A549 (cell line): ENCODE measurements around the gene UBE3B. TPM values are rescaled to one million over a fixed set of nuclear protein-coding genes. Genes with fewer than 3 reads are reported as not detected.
"Not testable (repeated sequence)": the region's sequence is repeated elsewhere in the genome, so short reads cannot be mapped to it uniquely, and the experiment has no call there.

Experiments used
- ATAC-seq, 2 experiments: fragments of 200-7000 bp in 1 of 2; fragments of >200 bp in 1 of 2; cut with Nextera tagmentation in 1 of 2; cut with Tn5 transposase in 1 of 2; 3 replicates each; pipeline versions ENCODE4 v1.8.0 to v1.9.1; 2018 to 2020; ENCODE audit warnings: mild to moderate bottlenecking in 1 of 2, moderate library complexity in 1 of 2
- CTCF ChIA-PET: fragments of 300-600 bp; sonication (Branson Sonifier 250); formaldehyde crosslinking; extraction: SDS; loops from one replicate; lab custom pipeline; 2021; ENCODE audit warnings: antibody characterized with exemption, inconsistent platforms; lab: Yijun Ruan, JAX
- POLR2A ChIA-PET: fragments of 350-600 bp; formaldehyde crosslinking; extraction: SDS; loops from one replicate; lab custom pipeline; 2021; ENCODE audit warnings: antibody characterized with exemption, inconsistent platforms; lab: Yijun Ruan, JAX
- DNase-seq, 2 experiments: peaks; one replicate each; pipeline versions ENCODE4 v3.0.0 to v3.0.0-alpha.2; 2011 to 2016; ENCODE audit warnings: low read depth in 1 of 2, low spot score in 1 of 2
- FAIRE-seq: peaks from 2 replicates; lab custom pipeline; 2011; peaks lifted over from hg19 to GRCh38; lab: Jason Lieb, UNC
- H3K27ac ChIP-seq, 2 experiments: fragments of >200 bp; sonication (Bioruptor Twin); formaldehyde crosslinking; 3 replicates each; pipeline ENCODE4 v1.5.1; 2016 to 2017
- H3K4me1 ChIP-seq: fragments of >200 bp; sonication (Bioruptor Twin); formaldehyde crosslinking; 3 replicates; pipeline ENCODE4 v1.6.1; 2016
- H3K4me2 ChIP-seq: fragments of >200 bp; sonication (Bioruptor Twin); formaldehyde crosslinking; 3 replicates; pipeline ENCODE4 v1.6.1; 2016
- H3K4me3 ChIP-seq: fragments of >200 bp; sonication (Bioruptor Twin); formaldehyde crosslinking; 3 replicates; pipeline ENCODE4 v1.5.1; 2016
- H3K9me3 ChIP-seq: fragments of >200 bp; sonication (Bioruptor Twin); formaldehyde crosslinking; 3 replicates; pipeline ENCODE4 v1.6.1; 2016
- CEBPB ChIP-seq, 2 experiments: fragments of >200 bp in 1 of 2; sonication (Bioruptor Twin) in 1 of 2; formaldehyde crosslinking in 1 of 2; IDR thresholded peaks; 2 replicates each; pipeline ENCODE4 v1.6.1; 2012 to 2016
- CHD2 ChIP-seq: fragments of 150-350 bp; IDR thresholded peaks from 2 replicates; pipeline ENCODE4 v1.6.1; 2014; ENCODE audit warnings: low read length; ENCODE audit not compliant: partially characterized antibody
- FOXS1 ChIP-seq: fragments of 250-450 bp; sonication (Bioruptor Pico); IDR thresholded peaks from 2 replicates; pipeline ENCODE4 v1.5.0; 2020; ENCODE audit warnings: mild to moderate bottlenecking, moderate library complexity
- HEYL ChIP-seq: fragments of 250-450 bp; sonication (Bioruptor Pico); IDR thresholded peaks from 2 replicates; pipeline ENCODE4 v1.8.0; 2021; ENCODE audit warnings: mild to moderate bottlenecking, moderate library complexity
- JUN ChIP-seq, 2 experiments: fragments of >200 bp; sonication (Bioruptor Twin); formaldehyde crosslinking; IDR thresholded peaks; 2 replicates in 1 of 2; 3 replicates in 1 of 2; pipeline ENCODE4 v1.6.1; 2016 to 2017
- JUNB ChIP-seq: fragments of >200 bp; sonication (Bioruptor Twin); formaldehyde crosslinking; IDR thresholded peaks from 2 replicates; pipeline ENCODE4 v1.6.1; 2016
- KDM1A ChIP-seq: fragments of 200-600 bp; sonication (generic); IDR thresholded peaks from 2 replicates; pipeline ENCODE4 v1.6.1; 2016; ENCODE audit warnings: low read depth, mild to moderate bottlenecking
- KDM5A ChIP-seq: fragments of 200-600 bp; sonication (generic); IDR thresholded peaks from 2 replicates; pipeline ENCODE4 v1.6.1; 2016; ENCODE audit warnings: antibody characterized with exemption, mild to moderate bottlenecking
- MYC ChIP-seq: IDR thresholded peaks from 2 replicates; pipeline ENCODE4 v1.6.1; 2012; ENCODE audit warnings: mild to moderate bottlenecking, inconsistent platforms, low read length, improper control_type of control experiment, borderline replicate concordance
- NR3C1 ChIP-seq: fragments of >200 bp; sonication (Bioruptor Twin); formaldehyde crosslinking; IDR thresholded peaks from 3 replicates; pipeline ENCODE4 v1.6.1; 2017
- PHF8 ChIP-seq: fragments of 200-600 bp; sonication (generic); IDR thresholded peaks from 2 replicates; pipeline ENCODE4 v1.6.1; 2016; ENCODE audit warnings: low read depth, mild to moderate bottlenecking, antibody characterized with exemption, moderate library complexity, borderline replicate concordance
- POLR2AphosphoS2 ChIP-seq: conservative IDR thresholded peaks from 2 replicates; pipeline ENCODE4 v1.6.1; 2012; ENCODE audit warnings: low read length, improper control_type of control experiment, inconsistent platforms
- RCOR1 ChIP-seq: fragments of 150-350 bp; IDR thresholded peaks from 2 replicates; pipeline ENCODE4 v1.6.1; 2014; ENCODE audit warnings: antibody characterized with exemption, low read length, low read depth
- RFX5 ChIP-seq: fragments of 450-650 bp; IDR thresholded peaks from 2 replicates; pipeline ENCODE4 v1.7.1; 2014; ENCODE audit warnings: antibody characterized with exemption, mild to moderate bottlenecking, moderate library complexity
- RNF2 ChIP-seq: fragments of 200-600 bp; sonication (generic); IDR thresholded peaks from 2 replicates; pipeline ENCODE4 v1.6.1; 2016; ENCODE audit warnings: low read depth, mild to moderate bottlenecking, antibody characterized with exemption, moderate library complexity, borderline replicate concordance
- TFCP2L1 ChIP-seq: fragments of 250-450 bp; sonication (Bioruptor Pico); IDR thresholded peaks from 2 replicates; pipeline ENCODE4 v1.5.0; 2021; ENCODE audit warnings: mild to moderate bottlenecking
- ZSCAN20 ChIP-seq: fragments of 250-450 bp; sonication (Bioruptor Pico); IDR thresholded peaks from 2 replicates; pipeline ENCODE4 v1.8.0; 2022; ENCODE audit warnings: mild to moderate bottlenecking, moderate library complexity
- WGBS: methylation state at CpG from one replicate; pipeline ENCODE4 v1.1.6; 2017; ENCODE audit errors: missing lambda C conversion rate; 5-methylcytosine and 5-hydroxymethylcytosine counted together
- polyA plus RNA-seq, 4 experiments: library from polyadenylated mRNA; depleted of rRNA in 3 of 4; stranded (reverse); fragments of >200 nt; fragmentation: RNase III in 1 of 4; extraction: RNeasy Plus Mini Kit Qiagen cat#74134 plus additional on column Dnase treatment in 1 of 4; gene quantifications; 2 replicates in 3 of 4; 3 replicates in 1 of 4; pipeline ENCODE4 v1.2.3, GENCODE V29; 2011 to 2017
- TF ChIP-seq, protein P1 (sequence below): IDR thresholded peaks from 2 replicates; pipeline ENCODE4 v1.6.1; 2012
- TF ChIP-seq, protein P2 (sequence below): fragments of 250-450 bp; sonication (Bioruptor Pico); IDR thresholded peaks from 2 replicates; pipeline ENCODE4 v1.5.0; 2020; ENCODE audit warnings: low read depth, mild to moderate bottlenecking, moderate library complexity
- TF ChIP-seq, protein P3 (sequence below): fragments of >200 bp; sonication (Bioruptor Twin); formaldehyde crosslinking; IDR thresholded peaks from 3 replicates; pipeline ENCODE4 v1.6.1; 2016
- TF ChIP-seq, protein P4 (sequence below): IDR thresholded peaks from 2 replicates; pipeline ENCODE4 v1.6.1; 2012
- TF ChIP-seq, protein P5 (sequence below): fragments of >200 bp; sonication (Bioruptor Twin); formaldehyde crosslinking; IDR thresholded peaks from 3 replicates; pipeline ENCODE4 v1.5.1; 2016

Gene UBE3B
- polyA plus RNA-seq, 2 of the 4 experiments (the other 2 are of a cell fraction): 14.0 to 38.0 TPM

DNA sequence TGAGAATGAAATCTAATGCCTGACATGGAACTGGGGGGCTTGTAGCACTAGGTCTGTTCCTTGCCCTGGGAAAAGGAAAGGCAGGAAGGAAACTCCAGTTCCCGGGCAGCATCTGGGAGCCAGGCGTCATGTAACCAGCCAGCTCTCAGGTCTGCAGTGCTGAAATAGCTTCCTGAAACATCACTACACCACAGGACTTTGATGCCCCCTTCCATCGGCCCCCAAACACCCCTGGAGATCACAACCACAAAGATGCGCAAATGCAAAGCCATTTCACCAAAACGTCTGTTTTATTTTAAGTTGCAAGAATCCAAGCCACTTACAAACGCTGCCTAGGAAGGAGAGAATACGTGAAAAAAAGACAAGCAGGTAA, 41.3 kb upstream of the UBE3B start (continued):
- TF ChIP-seq CEBPB (IDR thresholded peaks at IDR 0.05): no peak
- TF ChIP-seq KDM1A: no peak
- TF ChIP-seq JUNB: no peak
- TF ChIP-seq PHF8: no peak
- no peak for TF ChIP-seq MYC
- TF ChIP-seq RCOR1: no peak
- TF ChIP-seq RFX5: no peak

DNA sequence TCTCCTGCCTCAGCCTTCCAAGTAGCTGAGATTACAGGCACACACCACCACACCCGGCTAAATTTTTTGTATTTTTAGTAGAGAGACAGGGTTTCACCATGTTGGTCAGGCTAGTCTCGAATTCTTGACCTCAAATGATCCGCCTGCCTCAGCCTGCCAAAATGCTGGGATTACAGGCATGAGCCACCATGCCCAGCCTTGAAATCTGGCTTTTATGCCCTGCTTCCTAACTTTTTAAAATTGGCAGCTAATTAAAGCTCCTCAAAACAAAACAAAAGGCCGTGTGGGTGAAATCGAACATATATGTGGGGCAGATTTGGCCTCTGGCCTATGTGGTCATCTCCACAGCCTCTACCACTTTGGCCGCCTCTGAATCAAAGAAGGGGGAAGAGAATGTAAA, 38.3 kb upstream of the UBE3B start:
- TF ChIP-seq JUN (IDR thresholded peaks at IDR 0.05) (no peak), HEYL (CRISPR knock-in tag) (no peak), NR3C1 (no peak), CHD2 (no peak), RNF2 (no peak), TFCP2L1 (CRISPR knock-in tag) (no peak), KDM5A (no peak), POLR2AphosphoS2 (no peak), ZSCAN20 (CRISPR knock-in tag) (no peak), RCOR1 (no peak), KDM1A (no peak), PHF8 (no peak), FOXS1 (CRISPR knock-in tag) (no peak)
- TF ChIP-seq, protein P1, sequence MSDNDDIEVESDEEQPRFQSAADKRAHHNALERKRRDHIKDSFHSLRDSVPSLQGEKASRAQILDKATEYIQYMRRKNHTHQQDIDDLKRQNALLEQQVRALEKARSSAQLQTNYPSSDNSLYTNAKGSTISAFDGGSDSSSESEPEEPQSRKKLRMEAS: no peak
- TF ChIP-seq, protein P2, sequence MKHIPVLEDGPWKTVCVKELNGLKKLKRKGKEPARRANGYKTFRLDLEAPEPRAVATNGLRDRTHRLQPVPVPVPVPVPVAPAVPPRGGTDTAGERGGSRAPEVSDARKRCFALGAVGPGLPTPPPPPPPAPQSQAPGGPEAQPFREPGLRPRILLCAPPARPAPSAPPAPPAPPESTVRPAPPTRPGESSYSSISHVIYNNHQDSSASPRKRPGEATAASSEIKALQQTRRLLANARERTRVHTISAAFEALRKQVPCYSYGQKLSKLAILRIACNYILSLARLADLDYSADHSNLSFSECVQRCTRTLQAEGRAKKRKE (CRISPR knock-in tag): no peak
- TF ChIP-seq, protein P3, sequence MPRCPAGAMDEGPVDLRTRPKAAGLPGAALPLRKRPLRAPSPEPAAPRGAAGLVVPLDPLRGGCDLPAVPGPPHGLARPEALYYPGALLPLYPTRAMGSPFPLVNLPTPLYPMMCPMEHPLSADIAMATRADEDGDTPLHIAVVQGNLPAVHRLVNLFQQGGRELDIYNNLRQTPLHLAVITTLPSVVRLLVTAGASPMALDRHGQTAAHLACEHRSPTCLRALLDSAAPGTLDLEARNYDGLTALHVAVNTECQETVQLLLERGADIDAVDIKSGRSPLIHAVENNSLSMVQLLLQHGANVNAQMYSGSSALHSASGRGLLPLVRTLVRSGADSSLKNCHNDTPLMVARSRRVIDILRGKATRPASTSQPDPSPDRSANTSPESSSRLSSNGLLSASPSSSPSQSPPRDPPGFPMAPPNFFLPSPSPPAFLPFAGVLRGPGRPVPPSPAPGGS: no peak
- TF ChIP-seq, protein P4, sequence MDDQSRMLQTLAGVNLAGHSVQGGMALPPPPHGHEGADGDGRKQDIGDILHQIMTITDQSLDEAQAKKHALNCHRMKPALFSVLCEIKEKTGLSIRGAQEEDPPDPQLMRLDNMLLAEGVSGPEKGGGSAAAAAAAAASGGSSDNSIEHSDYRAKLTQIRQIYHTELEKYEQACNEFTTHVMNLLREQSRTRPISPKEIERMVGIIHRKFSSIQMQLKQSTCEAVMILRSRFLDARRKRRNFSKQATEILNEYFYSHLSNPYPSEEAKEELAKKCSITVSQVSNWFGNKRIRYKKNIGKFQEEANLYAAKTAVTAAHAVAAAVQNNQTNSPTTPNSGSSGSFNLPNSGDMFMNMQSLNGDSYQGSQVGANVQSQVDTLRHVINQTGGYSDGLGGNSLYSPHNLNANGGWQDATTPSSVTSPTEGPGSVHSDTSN: no peak
- TF ChIP-seq, protein P5, sequence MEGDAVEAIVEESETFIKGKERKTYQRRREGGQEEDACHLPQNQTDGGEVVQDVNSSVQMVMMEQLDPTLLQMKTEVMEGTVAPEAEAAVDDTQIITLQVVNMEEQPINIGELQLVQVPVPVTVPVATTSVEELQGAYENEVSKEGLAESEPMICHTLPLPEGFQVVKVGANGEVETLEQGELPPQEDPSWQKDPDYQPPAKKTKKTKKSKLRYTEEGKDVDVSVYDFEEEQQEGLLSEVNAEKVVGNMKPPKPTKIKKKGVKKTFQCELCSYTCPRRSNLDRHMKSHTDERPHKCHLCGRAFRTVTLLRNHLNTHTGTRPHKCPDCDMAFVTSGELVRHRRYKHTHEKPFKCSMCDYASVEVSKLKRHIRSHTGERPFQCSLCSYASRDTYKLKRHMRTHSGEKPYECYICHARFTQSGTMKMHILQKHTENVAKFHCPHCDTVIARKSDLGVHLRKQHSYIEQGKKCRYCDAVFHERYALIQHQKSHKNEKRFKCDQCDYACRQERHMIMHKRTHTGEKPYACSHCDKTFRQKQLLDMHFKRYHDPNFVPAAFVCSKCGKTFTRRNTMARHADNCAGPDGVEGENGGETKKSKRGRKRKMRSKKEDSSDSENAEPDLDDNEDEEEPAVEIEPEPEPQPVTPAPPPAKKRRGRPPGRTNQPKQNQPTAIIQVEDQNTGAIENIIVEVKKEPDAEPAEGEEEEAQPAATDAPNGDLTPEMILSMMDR: no peak
- Histone ChIP-seq H3K27ac (no peak overlapping the region), H3K4me2 (no peak overlapping the region), H3K4me3 (no peak overlapping the region), H3K9me3 (no peaks in the 10 kb centered on the region), H3K4me1 (no peaks in the 10 kb centered on the region)
- ChIA-PET CTCF (interaction anchor here (2.3 kb wide), 1 partner anchor 11 kb away, joined by 16 read pairs; no protein-coding TSS in a partner anchor), POLR2A (no interaction called here)
- ATAC-seq: no peak
- no peak for DNase-seq
- 64% methylated on average over 6 of the region's 6 CpGs for WGBS
- FAIRE-seq: no peak

DNA sequence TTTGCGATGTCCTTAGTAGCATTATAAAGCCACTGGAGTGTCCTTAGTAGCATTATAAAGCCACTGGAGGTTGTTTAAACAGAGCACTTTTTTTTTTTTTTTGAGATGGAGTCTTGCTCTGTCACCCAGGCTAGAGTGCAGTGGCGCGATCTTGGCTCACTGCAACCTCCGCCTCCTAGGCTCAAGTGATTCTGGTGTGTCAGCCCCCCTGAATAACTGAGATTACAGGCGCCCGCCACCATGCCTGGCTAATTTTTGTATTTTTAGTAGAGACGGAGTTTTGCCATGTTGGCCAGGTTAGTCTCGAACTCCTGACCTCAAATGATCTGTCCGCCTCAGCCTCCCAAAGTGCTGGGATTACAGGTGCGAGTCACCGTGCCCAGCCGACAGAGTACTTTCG, 37.5 kb upstream of the UBE3B start:
- H3K27ac ChIP-seq, ATAC-seq, H3K4me1 ChIP-seq, H3K4me3 ChIP-seq, FAIRE-seq, H3K4me2 ChIP-seq, DNase-seq, POLR2A ChIA-PET, H3K9me3 ChIP-seq: not testable (repeated sequence)
- WGBS: 92% methylated on average over 13 of the region's 13 CpGs
- CTCF ChIA-PET: interaction anchor here (0.5 to 2.3 kb wide), 4 partner anchors 9 to 367 kb away, joined by 3 to 16 read pairs (median 4); no protein-coding TSS in a partner anchor
